ENCODE measurements around the gene DFFB.
"Not testable (repeated sequence)": the region's sequence is repeated elsewhere in the genome, so short reads cannot be mapped to it uniquely, and the experiment has no call there.

The DFFB gene

DNA sequence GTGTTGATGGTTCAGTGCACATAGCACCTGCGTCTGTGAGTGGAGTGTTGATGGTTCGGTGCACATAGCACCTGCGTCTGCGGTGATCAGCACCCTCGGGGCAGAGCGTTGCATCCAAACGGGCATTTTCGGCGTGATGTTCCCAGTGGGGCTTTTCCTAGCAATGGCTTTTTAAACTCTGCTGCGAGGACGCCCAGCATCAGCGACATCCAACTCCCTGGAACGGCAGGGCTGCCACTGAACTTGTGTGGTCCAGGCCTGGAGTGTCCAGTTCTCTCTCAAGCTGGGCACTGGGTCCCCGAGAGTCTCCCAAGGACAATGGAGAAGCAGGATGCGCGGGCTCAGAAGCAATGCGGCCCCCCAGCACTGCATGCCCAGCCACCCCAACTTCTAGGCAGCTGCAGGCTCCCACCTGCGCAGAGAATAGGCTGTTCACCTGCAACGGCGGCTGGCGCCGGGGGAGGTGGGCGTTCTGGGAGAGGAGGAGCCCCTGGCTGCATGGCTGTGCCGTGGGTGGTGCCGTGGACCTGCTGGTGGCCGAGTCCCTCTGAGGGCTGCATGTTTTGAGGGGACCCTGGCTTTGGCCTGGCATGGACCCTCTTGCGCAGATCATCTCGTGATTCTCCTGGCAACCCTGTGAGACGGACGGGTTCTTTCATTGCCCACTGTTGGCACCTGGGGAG is 52.9 kb downstream of the DFFB start:
- DNase-seq (ENCODE audit: low read depth), result no peak

- DNase-seq (ENCODE audit: low read depth), result peak; percentile 68
These were observed 53.9 kb downstream of the DFFB start for GRCh38 chr1:3910857-3911845.

DNA sequence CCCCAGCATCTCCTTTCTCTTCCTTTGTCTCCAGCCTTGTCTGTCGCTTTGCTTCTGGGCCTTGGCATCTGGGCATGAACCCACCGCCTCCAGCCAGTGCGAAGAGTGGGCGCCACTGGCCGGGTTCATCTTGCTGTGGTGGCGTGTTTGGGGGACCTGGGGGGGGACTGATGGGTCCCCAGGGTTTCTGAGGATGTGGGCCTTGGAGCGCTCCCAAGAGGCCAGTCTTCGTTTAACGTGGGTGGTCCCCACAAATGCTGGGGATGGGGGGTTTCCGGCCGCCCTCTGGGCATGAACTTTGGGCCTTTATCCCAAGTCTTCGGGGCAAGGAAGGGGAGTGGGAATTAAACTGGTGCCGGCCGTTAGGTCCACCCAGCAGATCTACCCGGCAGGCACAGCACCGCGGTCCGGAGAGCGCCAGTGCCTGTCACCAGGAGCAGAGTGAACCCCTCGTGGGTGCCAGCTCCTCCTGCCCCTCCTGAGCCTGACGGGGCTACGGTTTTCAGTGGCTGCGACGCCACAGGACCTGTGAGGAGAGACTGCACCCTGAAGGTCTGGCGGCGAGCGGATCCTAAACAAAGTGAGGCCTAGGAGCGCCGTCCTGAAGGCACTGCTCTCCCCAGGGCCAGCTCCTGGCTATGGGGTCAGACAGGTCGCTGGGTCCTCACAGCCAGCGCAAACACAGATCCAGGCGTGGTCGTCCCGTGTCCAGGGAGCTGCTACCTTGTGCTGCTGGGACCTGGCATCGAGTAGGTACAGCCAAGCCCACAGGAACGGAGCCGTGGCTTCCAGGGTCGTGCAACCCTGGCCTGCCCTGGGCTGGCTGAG is 54.9 kb downstream of the DFFB start:
- DNase-seq (ENCODE audit: low read depth), result no peak

DNA sequence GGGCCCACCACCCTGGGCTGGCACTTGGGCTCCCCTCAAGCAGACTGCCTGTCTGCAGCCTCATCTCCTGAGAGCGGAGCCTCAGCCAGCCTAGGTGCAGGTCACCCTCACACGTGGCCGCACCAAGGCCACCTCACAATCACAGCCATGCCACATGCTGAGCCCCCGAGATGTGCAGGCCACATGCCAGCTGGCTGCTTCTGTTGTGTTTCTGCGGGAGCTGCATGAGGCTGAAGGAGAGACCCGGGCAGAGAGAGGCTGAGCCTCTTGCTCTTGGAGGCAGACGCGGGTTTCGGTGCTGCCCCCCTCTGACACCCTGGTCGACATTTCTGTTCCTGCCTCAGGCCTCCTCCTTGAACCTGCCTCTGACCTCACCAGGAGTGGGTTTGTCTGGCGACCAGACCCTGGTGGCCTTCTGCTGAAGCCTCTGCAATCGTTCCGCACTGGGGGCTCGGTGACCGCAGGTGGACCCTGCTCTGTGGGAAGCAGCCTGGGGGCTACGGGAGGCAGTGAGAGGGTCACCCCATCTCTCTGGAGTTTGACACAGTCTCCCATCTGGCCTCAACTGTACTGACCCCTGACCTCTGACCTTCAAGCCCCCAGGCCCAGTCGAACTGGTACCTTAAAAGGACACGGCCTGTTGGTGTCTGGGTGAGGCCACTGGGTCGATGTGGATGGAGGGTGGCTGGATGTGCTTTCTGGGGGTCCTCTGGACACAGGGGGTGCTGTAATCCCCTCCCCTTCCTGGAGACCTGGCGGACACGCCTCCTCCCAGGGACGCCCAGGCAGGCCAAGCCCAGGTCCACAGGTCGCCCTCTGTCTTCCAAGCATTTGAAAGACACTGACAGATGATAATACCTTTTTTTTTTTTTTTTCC is 55.8 kb downstream of the DFFB start:
- DNase-seq (ENCODE audit: low read depth), result no peak

DNA sequence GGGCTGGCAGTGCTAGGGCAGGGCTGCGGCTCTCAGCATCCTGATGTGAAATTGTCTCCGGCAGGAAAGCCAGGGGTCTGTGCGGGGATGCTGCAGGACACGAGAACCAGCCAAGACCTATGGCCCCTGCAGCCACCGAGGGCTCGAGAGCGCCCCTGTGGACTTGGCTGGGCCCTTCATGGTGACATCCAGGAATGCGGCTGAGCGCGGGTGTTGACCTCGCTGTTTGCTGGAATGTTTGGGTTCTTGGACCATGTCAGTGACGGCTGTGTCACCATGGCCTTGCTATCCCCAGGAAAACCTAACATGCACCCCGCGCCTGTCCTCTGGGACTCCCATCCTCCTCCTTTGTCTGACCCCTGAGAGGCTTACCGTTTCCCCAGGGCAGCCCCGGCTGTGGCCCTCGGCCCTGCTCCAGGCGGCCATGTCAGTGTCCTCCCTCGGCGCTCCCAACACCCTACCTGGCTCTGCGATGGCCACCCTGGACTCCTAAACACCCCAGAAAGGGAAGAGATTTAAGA is 57.1 kb downstream of the DFFB start:
- DNase-seq (ENCODE audit: low read depth), result no peak

DNA sequence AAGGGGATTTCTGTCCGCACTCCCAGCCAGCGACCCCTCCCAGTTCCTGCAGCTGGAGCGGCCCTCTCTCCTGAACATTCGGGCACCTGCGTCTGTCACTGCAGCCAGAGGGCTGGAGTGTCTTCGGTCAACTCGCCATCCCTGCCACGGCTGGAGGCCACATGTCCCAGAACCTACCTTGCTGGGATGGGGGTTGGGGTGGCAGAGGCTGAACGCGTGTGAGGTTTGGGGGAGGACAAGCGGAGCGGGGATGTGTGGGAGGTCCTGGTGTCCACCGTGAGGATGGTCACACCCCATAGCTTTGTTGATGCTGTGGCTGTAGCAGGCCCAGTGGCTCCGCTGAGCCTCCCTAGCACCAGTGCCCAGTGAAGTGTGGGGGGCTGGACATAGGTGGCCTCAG is 57.6 kb downstream of the DFFB start:
- DNase-seq (ENCODE audit: low read depth), result no peak

- no peak for DNase-seq (ENCODE audit: low read depth)
These were observed 58.4 kb downstream of the DFFB start for GRCh38 chr1:3915551-3916121.

- no peak for DNase-seq (ENCODE audit: low read depth)
These were observed 60.5 kb downstream of the DFFB start for GRCh38 chr1:3917761-3918160.

DNA sequence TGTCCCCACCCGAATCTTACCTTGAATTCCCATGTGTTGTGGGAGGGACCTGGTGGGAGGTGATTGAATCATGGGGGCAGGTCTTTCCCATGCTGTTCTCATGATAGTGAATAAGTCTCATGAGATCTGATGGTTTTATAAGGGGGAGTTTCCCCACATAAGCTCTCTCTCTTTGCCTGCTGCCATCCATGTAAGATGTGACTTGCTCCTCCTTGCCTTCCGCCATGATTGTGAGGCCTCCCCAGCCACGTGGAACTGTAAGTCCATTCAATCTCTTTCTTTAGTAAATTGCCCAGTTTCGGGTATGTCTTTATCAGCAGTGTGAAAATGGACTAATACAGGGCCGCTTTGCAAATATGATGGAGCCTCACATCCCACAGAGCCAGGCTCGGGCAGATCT is 61.1 kb downstream of the DFFB start:
- DNase-seq (ENCODE audit: low read depth), result not testable (repeated sequence)

- no peak for DNase-seq (ENCODE audit: low read depth)
These were observed 61.8 kb downstream of the DFFB start for GRCh38 chr1:3918966-3919611.

DNA sequence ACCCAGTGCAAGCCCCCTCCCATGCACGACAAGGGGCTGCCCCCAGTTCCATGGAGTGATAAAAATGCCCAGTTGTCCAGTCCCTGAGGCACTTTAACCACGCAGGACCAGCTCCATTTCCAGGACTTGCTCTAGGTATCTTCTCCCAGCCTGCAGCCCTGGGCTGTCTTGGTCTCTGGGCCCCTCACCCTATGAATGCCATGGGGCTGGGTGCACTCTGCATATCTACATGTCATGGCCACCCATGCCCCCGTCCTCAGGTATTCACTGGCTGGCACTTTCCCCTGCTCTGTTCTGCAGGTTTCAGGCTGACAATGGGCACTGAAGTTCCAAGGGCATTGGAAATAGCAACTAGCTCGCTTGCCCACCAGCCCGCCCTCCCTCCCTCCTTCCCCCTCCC is 62.4 kb downstream of the DFFB start:
- no peak for DNase-seq (ENCODE audit: low read depth)

- no peak for DNase-seq (ENCODE audit: low read depth)
These were observed 64.5 kb downstream of the DFFB start for GRCh38 chr1:3921765-3922164.

- DNase-seq (ENCODE audit: low read depth), result no peak
These were observed 65.0 kb downstream of the DFFB start for GRCh38 chr1:3922201-3922725.

- no peak for DNase-seq (ENCODE audit: low read depth)
These were observed 65.6 kb downstream of the DFFB start for GRCh38 chr1:3922851-3923250.

DNA sequence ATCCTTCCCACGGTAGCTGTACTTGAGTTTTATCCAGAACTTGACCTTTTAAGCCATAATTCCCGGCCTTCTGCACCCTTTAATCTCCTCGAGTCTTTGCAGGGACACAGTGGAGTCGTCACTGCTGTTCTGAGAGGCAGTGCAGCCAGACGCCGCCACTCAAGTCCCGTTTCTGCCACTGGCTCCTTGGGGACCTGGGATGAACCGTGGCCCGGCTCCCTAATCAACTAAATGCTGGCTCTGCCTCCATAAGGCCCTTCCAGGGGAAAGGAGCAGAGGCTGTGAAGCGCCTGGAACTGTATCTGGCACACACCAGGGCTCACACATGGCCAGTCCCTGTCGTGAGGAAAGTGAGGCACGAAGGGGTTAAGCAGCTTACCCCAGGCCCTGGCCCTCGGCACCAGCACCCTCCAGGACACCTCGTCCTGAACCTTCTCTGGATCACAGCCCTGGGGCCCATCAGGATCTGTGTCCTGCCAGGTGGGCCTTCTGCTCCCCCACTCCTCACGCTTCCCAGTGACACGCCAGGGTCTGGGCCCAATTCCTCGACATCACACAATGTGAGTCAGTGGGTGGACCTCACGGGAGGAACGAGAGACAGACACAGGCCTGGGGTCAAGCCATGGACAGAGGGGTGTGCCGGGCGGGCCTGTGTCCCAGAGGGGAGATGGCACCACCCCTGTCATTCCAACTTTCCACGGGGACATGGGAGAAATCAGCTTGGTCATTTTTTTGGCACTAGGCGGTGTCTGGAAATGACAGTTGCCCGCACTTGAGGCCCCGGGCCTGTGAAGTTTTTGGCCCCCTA is 66.3 kb downstream of the DFFB start:
- no peak for DNase-seq (ENCODE audit: low read depth)

DNA sequence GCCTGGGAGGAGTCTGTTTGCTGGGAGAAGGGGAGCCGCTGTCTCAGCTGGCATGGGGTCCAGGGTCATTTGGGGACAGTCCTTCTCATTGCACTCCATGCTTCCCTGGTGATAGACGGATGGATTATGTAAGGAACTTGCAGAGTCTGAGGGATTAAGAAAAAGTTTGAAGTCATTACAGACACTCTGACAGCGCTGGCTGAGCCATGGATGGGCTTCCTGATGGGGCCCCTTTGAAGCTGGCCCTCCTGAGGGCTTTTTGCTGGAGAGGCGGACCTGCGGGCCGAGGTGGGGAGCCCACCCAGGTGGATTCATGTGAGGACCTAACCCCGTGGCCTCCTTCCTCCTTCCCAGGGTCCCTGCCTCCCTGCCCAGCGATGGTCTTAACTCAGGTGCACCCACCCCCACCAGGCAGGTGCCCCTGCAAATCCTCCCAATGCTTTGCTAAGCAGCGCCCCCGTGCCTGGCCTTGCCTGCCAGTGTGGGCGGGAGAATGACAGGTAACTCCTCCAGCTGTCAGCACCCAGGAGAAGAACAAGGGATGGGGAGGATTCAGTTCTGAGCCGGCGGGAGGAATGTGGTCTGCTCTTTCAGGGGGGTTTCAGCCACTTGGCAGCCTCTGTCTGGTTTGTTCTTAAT is 67.0 kb downstream of the DFFB start:
- no peak for DNase-seq (ENCODE audit: low read depth)

DNA sequence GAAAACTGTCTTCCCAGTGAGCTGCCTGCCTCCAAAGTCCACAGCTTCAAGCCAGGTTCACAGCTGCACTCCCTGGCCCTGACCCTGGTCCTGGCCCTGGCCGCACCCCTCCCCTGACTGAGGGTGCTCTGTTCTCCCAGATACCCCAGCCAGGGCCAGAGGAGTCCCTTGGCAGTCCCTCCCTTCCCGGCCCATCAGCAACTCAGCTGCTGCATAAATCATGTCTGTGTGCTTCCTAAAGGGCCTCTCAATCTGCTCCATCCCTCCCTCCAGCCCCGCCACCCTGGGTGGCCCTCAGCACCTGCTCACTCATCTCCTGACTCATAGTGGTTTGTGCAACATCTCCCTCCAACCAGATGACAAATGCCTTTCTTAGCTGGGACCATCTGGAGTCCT is 67.5 kb downstream of the DFFB start:
- DNase-seq (ENCODE audit: low read depth), result no peak

GRCh38 chr1:3925256-3925655 is 68.0 kb downstream of the DFFB start:
- DNase-seq (ENCODE audit: low read depth), result no peak

GRCh38 chr1:3925762-3926161 is 68.5 kb downstream of the DFFB start:
- DNase-seq (ENCODE audit: low read depth), result no peak
